GM21526 (cell line): ENCODE data around the gene CYP2W1.

Source experiments
- ATAC-seq: cut with Tn5 transposase; IDR thresholded peaks from one replicate; pipeline ENCODE4 v1.9.1; 2021; ENCODE audit warnings: moderate library complexity; ENCODE audit not compliant: unreplicated experiment, low FRiP score

Gene CYP2W1

DNA sequence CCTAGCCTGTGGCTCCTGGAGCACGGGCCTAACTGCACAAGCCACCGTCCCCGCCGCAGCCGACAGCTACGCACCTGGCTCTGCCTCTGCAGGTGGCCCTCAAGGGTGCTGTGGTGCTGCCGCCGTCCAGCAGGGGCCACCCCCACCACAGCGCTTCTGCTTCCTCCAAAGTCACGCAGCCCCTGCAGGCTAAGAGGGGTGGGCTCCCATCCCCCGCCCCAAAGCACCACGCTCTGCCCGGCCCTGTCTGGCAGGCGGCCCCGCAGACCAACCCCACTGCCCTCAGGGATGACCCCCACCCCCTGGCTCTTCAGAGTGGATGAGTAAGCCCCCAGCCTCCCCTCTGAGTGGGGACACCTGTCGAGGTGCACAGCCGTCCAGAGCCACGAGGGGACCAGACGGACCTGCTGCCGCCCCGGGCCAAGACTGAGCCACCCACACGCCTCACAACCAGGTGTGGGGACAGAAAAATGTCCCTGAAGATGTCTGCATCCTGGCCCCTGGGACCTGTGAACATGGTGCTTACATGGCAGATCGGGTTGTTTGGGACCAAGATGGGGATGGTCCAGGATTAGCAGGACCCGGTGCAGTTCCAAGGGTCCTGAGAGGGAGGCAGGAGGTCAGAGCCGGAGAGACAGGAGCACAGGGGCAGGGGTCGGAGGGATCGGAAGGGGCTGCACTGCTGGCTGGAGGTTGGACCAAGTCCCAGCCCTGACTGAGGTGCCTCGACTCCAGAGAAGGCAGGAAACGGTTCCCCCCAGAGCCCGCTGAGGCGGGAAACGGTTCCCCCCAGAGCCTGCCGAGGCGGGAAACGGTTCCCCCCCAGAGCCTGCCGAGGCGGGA, 19.5 kb upstream of the CYP2W1 start:
- no peak for ATAC-seq

DNA sequence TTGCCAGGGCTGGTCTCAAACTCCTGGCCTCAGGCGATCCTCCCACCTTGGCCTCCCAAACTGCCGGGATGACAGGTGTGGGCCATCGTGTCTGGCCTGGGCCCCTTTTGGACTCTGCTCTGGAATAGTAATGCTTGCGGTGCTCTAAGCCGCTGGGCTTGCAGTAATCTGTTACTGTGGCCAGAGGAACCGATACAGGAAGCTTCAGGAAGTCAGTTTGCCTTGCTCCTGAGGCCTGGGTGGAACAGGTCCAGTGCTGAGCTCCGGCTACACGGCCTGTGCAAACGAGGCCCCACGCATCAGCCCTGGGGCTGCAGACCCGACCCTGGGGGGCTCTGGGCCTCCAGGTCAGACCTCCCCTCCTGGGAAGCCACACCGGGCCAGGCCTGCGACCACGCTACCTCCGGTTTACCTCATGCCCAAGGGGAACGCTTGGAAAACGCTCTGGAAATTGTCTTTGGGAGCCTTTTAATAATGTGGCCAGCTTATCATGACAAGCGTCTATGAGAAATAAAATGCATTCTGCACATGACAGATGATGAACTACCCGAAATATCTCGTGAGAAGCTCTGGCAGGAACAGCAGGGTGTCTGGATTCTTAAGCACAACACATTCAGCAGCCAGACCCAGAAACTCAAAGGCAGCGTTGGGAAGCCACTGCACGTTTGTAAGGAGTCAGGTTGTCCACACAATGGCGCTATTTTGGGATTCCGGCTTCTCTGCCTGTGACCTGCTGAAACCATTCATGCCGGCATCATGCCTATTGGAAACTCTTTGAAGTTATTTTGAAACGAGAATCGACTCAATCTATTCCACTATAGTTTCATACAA, 18.4 kb upstream of the CYP2W1 start:
- ATAC-seq, result no peak

DNA sequence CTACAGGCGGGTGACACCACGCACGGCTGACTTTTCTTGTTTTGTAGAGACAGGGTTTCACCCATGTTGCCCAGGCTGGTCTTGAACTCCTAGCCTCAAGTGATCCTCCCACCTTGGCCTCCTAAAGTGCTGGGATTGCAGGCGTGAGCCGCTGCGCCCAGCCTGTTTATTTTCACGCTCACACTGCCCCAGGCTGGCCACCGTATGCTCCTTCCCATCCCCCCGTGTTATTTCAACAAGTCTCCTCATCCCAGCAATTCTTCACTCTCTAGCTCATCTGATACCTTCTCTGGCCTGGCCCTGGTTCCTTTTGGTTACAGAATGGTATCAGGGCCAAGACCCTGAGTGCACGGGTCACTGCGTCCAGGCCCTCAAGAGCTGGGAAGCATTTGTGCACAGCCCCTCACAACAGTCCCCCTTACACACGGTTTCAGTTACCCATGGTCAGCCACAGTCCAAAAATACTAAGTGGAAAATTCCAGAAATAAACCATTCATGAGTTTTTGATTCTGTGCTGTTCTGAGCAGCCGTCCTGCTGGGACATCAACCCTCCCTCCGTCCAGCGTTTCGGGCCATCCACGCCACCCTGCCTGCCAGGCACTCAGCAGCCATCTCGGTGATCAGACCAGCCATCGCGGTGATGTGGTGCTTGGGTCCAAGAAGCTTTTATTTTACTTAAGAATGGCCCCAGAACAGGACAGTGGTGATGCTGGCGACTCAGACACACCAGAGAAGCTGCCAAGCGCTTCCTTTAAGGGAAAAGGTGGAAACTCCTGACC, 16.5 kb upstream of the CYP2W1 start:
- ATAC-seq, result no peak

DNA sequence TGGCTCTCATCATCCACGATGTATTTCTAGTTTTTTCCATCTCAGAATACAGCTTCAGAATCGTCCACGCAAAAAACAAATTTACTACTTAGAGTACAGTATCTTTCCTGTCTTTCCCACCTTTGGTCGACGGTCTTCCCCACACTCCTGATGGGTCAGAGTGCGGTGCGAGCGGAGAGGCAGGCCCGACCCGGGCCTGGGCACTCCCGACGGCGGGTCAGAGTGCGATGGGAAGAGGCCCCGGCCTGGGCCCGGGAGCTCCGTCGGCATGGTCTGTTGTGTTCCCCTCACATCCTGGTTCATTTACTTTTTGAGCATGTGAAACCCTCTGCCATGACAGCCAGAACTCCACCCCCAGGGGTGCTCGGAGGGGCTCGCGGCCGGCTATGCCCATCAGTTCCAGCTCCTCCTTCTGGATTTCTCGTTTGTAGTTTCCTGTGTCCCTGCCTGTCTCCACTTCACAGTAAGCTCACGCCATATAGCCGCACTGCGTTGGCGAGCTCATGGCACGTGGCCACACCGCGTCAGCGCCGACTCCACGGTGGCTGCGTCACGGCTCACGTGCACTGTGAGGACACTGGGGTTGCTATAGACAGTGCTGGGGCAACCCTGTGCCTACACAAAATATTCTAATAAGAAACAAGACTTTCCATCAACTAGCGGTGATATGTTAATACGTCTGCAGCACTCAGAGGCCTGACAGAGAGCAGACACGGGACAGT, 15.5 kb upstream of the CYP2W1 start:
- ATAC-seq, result no peak

DNA sequence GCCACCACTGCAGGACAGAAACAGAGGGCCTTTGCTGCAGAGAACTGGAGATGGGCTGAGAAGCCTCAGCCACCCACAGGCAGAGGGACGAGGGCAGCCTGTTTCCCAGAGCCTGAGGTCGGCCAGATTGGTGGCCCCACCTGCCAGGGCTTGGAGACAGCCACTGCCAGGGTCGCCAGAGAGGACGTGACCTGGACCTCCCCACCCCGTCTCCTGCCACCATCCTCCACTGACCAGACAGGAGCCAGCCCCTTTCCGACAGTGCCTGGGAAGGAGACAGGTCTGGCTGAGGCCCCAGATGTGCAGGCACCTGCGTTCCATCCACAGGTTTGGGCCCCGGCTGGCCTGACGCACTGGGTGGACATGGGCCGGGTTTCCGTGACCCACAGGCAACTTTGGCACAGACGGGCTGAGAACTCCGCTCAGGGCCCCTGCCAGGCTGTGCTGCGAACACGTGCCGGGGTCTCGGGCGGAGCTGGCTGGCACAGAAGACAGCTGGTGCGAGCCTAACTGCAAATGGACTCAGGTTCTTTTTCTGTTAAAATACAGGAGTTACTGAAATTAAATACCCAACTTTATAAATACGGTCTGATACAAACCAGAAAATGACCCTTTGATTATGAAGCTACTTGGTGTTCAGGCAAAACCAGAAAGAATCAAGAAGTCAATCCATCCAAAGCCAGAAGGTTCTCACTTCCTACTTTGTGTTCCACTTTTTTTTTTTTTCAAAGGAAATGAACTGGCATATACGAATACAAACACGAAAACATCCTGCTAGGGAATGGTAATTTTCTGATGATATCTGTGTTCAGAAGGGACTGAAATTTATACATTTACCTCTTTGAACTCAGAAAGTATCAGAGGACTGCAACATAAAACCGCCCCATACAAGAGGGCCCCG, 14.5 kb upstream of the CYP2W1 start:
- ATAC-seq, result no peak

- ATAC-seq, result no peak
Measured at GRCh38 chr7:969403-969802, 13.6 kb upstream of the CYP2W1 start.

DNA sequence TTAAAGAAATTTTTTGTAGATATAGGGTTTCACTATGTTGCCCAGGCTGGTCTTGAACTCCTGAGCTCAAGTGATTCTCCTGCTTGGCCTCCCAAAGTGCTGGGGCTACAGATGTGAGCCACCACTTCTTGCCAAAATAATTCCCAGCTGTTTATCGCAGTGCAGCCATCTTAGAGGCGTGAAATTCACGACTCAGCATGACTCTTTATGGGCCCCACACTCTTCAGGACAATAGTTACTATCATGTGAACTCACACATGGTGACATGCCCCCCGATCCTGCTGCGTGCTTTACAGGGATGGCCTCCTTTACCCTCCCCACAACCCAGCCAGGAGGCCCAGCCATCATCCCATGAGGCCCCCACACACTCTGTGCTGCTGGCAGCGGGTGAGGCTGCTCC, 12.2 kb upstream of the CYP2W1 start:
- no peak for ATAC-seq

DNA sequence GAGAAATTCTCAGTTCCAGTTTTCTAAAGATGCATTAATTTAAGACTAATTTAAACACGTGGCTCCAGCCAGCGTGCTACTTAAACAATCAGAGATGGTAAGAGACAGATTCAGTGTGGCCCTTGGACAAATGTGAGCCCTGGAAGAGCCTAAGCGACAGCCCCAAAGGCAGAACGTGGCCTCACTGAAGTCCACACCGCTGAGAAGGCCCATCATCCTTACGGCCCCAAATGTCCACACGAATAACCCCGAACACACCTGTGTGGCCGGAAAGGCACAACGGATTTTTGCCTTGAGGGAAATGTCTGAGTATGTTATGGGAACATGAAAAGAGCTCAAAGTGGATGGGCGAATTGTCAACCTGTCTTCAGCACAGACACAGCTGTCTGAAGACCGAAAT, 10.9 kb upstream of the CYP2W1 start:
- ATAC-seq, result no peak

GRCh38 chr7:972676-973309, 10.2 kb upstream of the CYP2W1 start:
- ATAC-seq, result no peak

GRCh38 chr7:973312-973711, 9.7 kb upstream of the CYP2W1 start:
- ATAC-seq, result no peak

GRCh38 chr7:974172-974571, 8.8 kb upstream of the CYP2W1 start:
- no peak for ATAC-seq

GRCh38 chr7:974820-975681, 7.9 kb upstream of the CYP2W1 start, which contains the start of gene COX19:
Gene COX19, minus strand, starts transcription at chr7:975549. Its CDS starts 40 bp downstream, at chr7:975509.
- ATAC-seq, result peak; percentile 65

DNA sequence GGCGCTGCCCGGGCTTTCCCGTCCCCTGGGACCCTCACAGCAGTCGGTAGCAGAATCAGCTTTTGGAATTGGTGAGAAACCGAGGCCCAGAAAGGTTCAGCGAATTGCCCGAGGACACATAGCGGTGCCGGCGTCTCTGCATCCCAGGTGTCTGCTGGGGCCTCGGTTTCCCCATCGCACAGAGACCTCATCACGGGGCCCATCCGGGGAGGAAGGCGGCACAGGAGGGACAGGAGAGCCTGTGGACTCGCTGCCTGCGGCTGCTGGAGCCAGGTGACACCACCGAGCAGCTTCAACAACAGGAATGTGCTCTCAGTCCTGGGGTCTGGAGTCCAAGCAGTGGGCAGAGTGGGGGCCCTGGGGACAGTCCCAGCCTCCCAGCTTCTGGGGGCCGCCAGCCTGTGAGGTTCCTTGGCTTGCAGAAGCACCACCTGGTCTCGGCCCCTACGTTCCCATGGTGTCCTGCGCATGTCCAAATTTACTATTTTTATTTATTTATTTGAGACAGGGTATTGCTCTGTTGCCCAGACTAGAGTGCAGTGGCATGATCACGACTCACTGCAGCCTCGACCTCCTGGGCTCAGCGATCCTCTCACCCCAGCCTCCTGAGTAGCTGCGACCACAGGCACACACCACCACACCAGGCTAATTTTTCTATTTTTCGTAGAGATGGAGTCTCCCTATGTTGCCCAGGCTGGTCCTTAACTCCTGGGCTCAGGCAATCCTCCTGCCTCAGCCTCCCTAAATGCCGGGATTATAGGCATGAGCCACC, 7.1 kb upstream of the CYP2W1 start:
- no peak for ATAC-seq

DNA sequence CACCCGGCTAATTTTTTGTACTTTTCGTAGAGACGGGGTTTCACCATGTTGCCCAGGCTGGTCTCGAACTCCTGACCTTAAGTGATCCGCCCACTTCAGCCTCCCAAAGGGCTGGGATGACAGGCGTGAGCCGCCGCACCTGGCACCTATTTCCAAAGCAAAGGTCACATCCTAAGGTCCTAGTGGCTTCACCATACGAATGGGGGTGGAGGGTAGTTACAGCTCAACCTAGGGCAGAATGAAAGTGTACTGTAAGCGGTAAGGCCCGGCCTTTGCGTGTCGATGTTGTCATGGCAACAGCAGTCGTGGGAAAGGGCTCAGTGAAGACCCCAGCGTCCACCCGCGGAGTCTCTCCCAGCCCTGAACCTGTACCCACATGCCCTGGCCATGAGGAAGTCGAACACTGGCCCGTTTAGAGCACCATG, 6.1 kb upstream of the CYP2W1 start:
- no peak for ATAC-seq

DNA sequence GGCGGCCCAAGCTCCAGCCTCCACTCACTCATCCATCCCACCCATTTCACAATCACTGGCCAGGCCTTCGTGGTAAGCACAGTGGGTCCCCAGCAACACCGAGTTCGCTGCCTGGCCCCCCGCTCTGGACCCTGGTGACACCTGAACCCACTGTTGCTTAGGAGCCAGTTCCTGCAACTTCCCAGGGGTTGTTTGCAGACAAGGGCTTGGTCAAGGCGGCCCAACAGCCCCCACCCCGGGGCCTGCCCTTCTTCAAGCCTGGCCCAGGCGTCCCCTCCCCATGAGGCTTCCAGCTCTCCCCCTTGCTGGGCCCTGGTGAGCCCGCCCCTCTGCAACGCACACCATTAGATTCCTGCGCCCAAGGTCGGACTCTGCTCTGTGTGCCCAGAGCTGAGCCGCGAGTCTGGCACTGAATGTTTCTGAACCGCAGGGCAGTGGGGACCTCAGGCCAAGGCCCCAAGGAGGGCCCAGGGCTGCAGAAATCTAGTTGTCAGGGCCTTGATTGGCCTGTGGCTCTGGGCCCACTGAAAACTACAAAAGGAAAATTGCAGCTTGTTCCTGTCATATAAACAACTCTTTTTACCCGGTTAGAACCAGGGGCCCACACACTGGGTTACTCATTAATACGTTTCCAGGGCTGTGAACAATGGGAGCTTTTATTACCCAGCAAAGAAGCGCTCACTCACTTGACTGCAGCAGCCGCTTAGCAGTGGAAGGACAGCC, 5.5 kb upstream of the CYP2W1 start:
- ATAC-seq, result no peak

DNA sequence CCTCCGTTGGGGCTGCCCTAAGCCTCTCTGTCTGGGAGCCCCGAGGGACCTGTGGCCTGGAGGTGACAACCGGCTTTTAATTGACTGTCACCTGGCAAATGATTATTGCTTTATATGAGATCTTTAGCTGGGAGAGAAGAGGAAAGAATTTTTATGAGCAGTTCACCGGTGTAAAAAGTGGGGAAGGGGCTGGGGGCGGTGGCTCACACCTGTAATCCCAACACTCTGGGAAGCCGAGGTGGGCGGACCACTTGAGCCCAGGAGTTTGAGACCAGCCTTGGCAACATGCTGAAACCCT, 5.0 kb upstream of the CYP2W1 start:
- no peak for ATAC-seq
